Stimulated activated CD8-positive, alpha-beta memory T cell treated with anti-CD3 and anti-CD28 coated beads, Interleukin-4, amount 100 ng/mL, for 4 hours (primary cell): Measurements from ENCODE around the gene EEF2.
"Not testable (repeated sequence)": the region's sequence is repeated elsewhere in the genome, so short reads cannot be mapped to it uniquely, and the experiment has no call there.

Experiments
- DNase-seq, 2 donors: peaks; one replicate each; pipeline ENCODE4 v3.0.0-alpha.2; 2020; ENCODE audit warnings: low read depth in 2 of 2, low spot score in 1 of 2

Gene EEF2

GRCh38 chr19:4015705-4016402 lies 30.6 kb upstream of the EEF2 start:
- DNase-seq, result no peak

- no peak for DNase-seq
Observed at GRCh38 chr19:4014541-4015491, 29.6 kb upstream of the EEF2 start.

- no peak for DNase-seq
Observed at GRCh38 chr19:4013886-4014540, 28.8 kb upstream of the EEF2 start.

- no peak for DNase-seq
Observed at GRCh38 chr19:4012975-4013634, 27.8 kb upstream of the EEF2 start.

- DNase-seq, result no peak
Observed at GRCh38 chr19:4012092-4012974, 27.1 kb upstream of the EEF2 start.

GRCh38 chr19:4011430-4011829 lies 26.2 kb upstream of the EEF2 start:
- not testable (repeated sequence) for DNase-seq

- no peak for DNase-seq
Observed at GRCh38 chr19:4010808-4011110, 25.5 kb upstream of the EEF2 start.

GRCh38 chr19:4009990-4010807 lies 24.9 kb upstream of the EEF2 start:
- DNase-seq, result no peak

GRCh38 chr19:4007836-4008539 lies 22.7 kb upstream of the EEF2 start:
- DNase-seq, result no peak

GRCh38 chr19:4007021-4007835 lies 22.0 kb upstream of the EEF2 start, which contains the start of gene PIAS4:
TSS of gene PIAS4 (plus strand) at chr19:4007736. CDS start at chr19:4007761, 25 bp downstream.
- peak; percentile 74 to 97 for DNase-seq

- not testable (repeated sequence) for DNase-seq
Observed at GRCh38 chr19:4005436-4005835, 20.2 kb upstream of the EEF2 start.

- not testable (repeated sequence) for DNase-seq
Observed at GRCh38 chr19:4000798-4001197, 15.5 kb upstream of the EEF2 start.

GRCh38 chr19:3998667-3999412 lies 13.6 kb upstream of the EEF2 start:
- not testable (repeated sequence) for DNase-seq

GRCh38 chr19:3995607-3996006 lies 10.3 kb upstream of the EEF2 start:
- no peak for DNase-seq

- DNase-seq, result no peak
Observed at GRCh38 chr19:3990815-3991117, 5.5 kb upstream of the EEF2 start.

GRCh38 chr19:3987619-3988371 lies 2.5 kb upstream of the EEF2 start:
- DNase-seq, result peak; percentile 75 to 78
